8988T (cell line): ENCODE data around the gene GRIA1.

Experiments
- DNase-seq: peaks from one replicate; pipeline ENCODE4 v3.0.0; 2011

The GRIA1 gene

DNA sequence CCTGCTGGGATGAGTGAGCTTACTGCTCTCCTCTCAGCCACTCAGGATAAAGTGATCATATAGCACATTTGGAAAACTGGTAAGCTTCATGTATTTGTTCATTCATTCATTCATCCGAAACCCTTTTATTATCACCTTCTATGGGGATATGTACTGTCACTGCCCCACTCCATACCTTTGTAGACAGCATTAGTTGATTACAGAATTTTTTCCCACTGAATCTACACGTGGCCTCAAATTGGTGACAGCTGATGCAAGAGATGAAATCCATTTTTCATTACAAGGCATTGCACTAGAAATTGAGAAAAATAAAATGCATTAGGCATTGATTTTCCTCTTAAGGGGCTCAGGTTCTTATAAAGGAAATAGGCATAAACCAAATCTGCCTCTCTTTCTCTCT, 9.7 kb downstream of the GRIA1 start:
- no peak for DNase-seq

- DNase-seq: no peak
Measured at GRCh38 chr5:153504726-153505125, 14.3 kb downstream of the GRIA1 start.

GRCh38 chr5:153508700-153509099, 18.2 kb downstream of the GRIA1 start:
- no peak for DNase-seq

DNA sequence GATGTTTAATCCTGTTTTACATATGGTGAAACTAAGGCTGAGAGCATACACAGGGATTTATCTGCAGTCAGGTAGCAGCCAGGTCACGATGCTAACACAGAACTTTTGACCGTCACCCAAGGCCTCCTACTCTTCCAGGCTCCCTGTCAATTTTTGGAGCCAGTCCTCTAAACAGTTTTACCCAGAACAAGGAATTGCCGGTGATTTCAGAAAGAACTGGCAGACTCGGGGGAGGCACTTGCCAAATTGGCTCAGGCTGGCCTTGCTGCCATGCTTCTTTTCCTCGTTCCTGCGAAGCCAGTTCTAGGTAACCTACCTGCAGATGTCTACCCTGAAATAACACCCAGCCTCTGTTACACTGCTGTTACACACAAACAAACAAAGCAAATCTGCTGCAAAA, 21.2 kb downstream of the GRIA1 start:
- no peak for DNase-seq

GRCh38 chr5:153513156-153513555, 22.7 kb downstream of the GRIA1 start:
- DNase-seq: no peak

DNA sequence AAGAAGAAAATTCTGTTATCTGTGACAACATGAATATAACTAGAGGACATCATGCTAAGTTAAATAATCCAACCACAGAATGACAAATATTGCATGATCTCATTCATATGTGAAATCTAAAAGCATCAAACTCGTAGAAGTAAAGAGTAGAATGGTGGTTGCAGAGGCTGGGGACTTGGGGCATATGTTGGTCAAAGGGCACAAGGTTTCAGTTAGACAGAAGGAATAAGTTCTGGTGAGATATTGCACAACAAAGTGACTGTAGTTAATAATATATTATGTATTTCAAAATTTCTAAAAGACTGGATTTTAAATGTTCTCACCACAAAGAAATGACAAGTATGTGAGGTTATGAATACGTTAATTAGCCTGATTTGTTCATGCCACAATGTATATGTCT, 24.8 kb downstream of the GRIA1 start:
- no peak for DNase-seq

DNA sequence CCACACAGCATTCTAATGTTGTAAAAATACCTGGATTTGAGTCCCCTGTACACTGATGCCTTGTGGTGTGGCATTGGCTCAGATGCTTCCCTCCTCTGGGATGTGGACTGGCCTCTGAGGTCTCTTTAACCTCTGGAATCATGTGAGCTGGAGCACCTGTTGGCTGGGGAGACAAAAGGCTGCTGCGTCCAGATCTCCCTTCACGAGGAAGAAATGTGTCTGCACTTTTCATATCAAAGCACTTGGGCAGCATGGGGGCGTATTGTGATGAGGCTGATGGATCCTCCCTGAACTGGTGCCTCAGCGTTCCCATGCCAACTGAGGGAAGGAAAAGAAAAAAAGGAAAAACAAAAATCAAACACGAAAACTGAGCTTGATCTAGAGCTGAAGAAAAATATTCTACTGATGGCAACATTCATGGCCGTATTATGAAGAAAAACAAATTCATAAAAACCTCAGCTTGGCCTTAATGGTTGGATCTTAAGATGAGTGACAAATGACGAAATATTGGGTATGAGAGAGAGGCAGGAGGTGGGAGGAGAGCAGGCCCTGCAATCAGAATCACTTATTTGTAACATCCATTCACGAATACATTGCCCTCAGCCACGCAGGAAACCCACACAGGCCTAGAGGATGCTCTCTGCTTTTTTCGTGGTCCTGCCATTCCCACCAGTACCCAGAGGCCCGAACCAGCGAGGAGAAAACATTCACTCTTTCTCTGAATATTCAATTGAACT, 26.2 kb downstream of the GRIA1 start:
- DNase-seq: no peak

DNA sequence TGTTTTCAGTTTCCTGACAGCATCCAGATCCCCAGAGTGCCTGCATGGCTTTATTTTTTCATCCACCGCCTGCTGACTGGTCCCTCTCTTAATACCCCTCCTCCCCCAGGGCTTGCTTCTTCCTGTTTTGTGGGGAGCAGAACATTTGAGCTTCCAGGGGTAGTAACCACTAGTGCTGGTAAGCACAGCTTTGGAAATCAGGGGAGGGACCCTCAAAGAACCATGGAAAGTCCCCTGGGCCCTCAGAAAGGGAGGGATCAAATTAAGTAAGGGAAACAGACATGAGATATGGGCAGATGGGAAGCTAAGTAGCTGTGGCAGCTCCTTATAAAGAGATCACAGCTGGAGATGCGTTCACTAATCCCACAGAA, 26.8 kb downstream of the GRIA1 start:
- DNase-seq: no peak

- DNase-seq: no peak
Measured at GRCh38 chr5:153520137-153520536, 29.7 kb downstream of the GRIA1 start.

DNA sequence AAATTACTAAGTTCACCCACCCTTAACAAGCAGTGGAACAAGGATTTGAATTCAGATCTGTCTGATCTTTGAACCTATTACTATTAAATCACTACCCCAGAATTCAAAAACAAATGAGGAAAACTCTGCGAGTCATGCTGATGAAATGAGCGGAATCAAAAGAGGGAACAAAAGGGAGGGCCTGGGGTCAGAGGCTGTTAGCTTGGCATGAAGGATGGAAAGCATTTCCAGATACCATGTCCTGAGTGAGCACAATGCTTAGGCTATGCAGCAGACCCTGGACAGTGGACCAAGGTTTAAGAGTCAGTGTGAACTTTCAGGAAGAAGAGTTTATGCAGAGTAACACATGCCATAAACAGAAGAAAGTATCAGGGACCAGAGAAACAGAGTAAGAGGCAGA, 30.5 kb downstream of the GRIA1 start:
- DNase-seq: no peak

DNA sequence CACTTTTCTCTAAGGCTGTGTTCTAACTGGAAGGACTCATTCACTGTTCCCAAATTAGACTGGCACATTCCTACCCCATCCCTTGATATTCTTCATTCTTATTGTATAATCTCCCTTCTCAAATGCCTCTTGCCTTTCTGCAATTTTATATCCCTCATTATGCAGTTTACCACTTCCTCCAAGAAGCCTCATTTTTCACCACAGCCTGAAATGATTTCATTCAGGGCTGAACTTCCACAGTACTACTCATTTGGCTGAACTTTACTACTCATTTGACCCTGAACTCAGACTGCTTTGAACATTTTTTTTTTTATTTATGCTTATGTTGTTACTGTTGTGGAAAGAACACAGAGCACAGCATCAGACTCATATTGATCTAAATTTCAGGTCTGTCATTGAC, 32.7 kb downstream of the GRIA1 start:
- DNase-seq: no peak

- DNase-seq: no peak
Measured at GRCh38 chr5:153523831-153524230, 33.4 kb downstream of the GRIA1 start.

DNA sequence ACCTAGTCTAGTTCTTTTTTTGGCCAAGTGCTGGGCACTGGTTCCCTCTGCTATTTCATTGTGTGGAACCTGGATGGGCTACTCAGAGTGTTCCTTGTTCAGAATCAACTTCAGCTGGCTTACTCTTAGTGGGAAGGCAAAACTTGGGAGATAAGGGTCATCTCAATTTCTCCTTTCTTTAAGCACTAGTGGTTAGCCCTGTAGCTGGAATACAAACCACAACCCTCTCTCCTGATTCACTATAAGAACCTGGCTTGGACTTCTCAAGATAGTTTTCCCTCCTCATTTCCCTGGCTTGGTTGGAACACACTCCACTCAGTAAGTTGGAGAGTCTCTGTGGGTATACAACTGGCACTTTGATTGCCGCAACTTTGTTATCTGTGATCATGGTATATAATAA, 35.1 kb downstream of the GRIA1 start:
- no peak for DNase-seq

DNA sequence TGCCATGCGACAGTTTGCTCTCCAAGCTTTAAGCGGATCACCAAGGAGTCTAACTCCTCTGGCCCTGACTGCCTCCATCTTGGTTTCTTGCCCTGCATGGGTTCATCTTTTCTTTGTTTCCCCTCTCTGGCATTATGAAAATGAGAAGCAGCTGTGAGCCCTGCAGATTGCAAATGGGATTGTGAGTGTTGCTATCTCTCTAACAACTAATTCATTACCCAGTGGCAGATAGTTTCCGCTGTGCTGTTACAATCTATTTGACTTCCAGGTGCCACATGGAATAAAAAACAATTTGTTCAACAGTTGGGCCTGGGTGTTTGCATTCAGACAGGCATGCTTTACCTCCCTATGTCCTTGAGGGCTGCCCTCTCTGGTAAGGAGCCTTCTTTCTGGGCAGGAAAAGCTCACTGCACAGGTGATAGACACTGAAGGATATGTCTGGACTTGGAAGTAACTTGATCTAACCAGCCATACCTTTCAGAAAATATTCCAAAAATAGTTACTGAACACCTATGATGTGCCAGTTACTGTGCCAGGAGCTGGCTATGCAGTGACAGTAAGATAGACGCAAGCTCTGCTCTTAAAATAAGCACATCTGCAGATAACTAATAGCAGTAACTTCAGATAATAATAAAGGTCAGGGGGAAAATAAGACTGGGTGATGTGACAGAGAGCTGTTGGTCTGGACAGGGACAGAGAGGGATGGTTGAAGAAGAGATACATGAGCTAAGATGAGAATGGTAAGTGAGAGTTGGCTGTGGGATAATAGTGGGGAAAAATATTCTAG, 40.1 kb downstream of the GRIA1 start:
- DNase-seq: no peak

- DNase-seq: no peak
Measured at GRCh38 chr5:153533546-153533945, 43.1 kb downstream of the GRIA1 start.

- DNase-seq: no peak
Measured at GRCh38 chr5:153534102-153534501, 43.6 kb downstream of the GRIA1 start.

DNA sequence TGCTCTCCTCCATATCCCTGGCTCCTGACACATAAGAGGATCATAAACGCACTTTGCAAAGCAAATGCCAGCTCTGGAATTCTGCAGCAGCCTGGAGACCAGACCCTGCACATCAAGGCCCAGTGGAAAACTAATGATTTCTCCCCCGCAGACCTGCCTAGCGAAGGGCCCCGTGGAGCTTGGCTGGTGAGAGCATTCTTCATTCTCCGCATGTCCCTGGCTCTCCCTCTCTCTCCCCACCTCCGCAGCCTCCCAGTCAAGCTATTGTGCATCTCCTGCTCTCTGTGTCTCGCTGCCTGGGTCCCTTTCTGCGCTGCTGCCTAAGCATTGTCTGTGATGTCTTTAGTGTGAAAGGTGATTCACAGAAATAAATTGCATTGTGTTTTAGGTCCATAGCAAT, 46.7 kb downstream of the GRIA1 start:
- no peak for DNase-seq

GRCh38 chr5:153539983-153540382, 49.5 kb downstream of the GRIA1 start:
- DNase-seq: no peak

DNA sequence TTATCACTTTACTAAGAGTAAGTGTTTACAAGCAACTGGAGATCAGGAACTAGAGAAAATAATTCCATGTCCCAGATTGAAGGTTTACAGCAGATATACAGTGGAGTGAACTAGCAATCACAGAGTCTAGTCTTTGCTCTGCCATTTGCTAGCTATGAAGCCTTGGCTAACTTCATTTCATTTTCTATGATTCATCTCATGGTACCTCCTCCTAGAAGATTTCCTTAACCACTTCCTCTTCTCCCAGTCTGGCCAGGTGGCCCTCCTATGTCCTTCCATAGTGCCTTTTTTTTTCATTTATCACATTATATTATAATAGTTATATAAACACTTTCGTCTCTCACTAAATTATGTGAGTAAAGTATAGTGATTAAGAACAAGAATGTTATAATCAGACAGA, 52.1 kb downstream of the GRIA1 start:
- DNase-seq: no peak

- no peak for DNase-seq
Measured at GRCh38 chr5:153543288-153543687, 52.8 kb downstream of the GRIA1 start.

GRCh38 chr5:153543959-153544470, 53.5 kb downstream of the GRIA1 start:
- no peak for DNase-seq

DNA sequence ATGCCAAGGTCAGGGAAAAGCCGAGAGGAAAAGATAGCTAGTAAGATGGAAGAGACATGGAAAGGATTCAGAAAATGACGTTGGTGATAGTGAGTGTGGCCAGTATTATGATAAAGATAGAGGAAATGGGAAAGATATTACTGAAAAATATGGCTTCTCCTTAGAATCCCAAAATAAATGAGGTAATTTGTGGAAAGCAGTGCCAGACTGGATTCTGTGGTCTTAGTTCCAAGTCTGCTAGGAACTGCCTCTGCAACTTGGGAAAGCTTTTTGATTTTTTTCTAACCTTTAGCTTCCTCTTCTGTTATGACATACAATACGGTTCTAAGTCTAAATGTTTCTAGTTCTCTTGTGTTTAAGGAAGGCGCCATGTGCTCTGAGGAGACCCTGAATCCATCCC, 54.2 kb downstream of the GRIA1 start:
- no peak for DNase-seq

DNA sequence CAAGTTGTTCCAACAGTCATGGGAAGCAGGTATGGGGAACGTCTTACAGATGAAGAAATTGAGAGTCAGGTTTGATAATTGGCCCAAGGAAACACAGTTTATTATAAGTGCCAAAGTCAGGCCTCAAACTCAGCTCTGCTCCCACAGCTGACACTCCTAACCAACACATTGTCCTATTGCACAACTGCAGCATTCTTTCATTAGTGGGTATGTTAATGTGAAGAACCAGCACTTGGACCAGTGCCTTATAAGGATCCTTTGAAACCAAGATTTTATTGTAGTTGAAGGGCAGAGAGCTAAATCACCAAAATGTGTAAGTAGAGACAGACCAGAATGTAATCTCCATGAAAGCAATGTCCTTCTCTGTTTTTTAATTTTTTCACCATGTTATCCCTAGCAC, 56.1 kb downstream of the GRIA1 start:
- DNase-seq: no peak

DNA sequence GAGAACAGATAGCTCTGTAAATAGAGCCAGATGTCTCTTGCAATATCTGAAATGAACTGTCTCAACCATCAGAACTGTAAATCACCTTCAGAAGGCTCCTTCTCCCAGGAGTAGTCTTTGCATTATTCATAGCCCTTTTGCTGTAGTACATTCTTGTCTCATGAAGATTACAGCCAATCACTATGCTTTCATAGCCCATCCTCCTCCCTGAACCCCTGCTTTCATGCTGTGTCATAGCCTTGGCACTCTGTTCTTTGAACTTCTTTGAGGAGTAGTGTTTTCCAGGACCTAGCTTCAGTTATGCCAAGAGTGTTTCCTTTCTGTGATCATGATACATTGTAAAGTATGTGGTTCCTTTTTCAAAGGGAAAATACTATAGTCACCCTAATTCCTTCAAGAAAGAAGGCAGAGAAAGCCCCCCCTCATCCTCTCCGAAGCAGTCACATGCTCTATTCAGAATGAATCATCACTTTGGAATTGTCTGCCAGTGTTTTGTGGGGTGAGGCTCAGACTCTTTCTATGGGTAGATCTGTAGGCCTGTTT, 61.1 kb downstream of the GRIA1 start:
- peak; percentile 18 for DNase-seq
